Mononuclear cell (primary cell): ENCODE data around the gene TACR1. TPM values are rescaled to one million over a fixed set of nuclear protein-coding genes. Genes with fewer than 3 reads are reported as not detected.

Experiments
- H3K27me3 ChIP-seq: 2 replicates; pipeline ENCODE4 v1.6.0; 2011; ENCODE audit warnings: low read length, control low read depth; ENCODE audit not compliant: insufficient read depth
- H3K4me1 ChIP-seq: 2 replicates; pipeline ENCODE4 v1.5.1; 2011; ENCODE audit warnings: mild to moderate bottlenecking, low read length, control low read depth; ENCODE audit not compliant: insufficient read depth
- H3K4me3 ChIP-seq: 2 replicates; pipeline ENCODE4 v1.5.1; 2011; ENCODE audit warnings: mild to moderate bottlenecking, low read length, moderate library complexity
- H3K9me3 ChIP-seq: 2 replicates; pipeline ENCODE4 v1.5.1; 2011; ENCODE audit warnings: low read depth, mild to moderate bottlenecking, control low read depth, low read length
- total RNA-seq: library from RNA; depleted of rRNA; stranded (reverse); fragments of >200 nt; gene quantifications from one replicate; pipeline ENCODE4 v1.2.3, GENCODE V29; 2012

TACR1 gene
- total RNA-seq, 1 donor, result under 0.01 TPM

DNA sequence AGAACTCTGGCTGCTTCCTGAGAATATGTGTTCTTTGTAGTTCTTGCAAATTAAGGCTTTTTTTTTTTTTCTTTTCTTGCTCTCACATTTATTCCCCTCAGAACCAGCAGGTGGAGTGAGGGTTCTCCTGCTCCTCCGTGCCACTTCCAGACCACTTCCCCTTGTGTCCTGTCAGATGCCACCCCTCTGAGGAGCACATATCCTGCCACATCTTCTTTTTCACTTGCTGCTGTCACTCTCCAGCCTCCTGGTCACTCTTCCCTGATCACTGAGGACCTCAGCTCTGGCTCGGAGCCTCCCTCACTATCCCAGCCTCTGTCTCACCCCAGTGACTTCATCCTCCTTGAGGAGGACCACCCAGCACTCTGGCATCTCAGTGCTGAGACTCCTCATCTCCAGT lies 100.5 kb downstream of the TACR1 start:
- Histone ChIP-seq H3K4me1 (no peaks in the 10 kb centered on the region), H3K4me3 (no peak overlapping the region), H3K27me3 (no peaks in the 10 kb centered on the region), H3K9me3 (no peaks in the 10 kb centered on the region)

DNA sequence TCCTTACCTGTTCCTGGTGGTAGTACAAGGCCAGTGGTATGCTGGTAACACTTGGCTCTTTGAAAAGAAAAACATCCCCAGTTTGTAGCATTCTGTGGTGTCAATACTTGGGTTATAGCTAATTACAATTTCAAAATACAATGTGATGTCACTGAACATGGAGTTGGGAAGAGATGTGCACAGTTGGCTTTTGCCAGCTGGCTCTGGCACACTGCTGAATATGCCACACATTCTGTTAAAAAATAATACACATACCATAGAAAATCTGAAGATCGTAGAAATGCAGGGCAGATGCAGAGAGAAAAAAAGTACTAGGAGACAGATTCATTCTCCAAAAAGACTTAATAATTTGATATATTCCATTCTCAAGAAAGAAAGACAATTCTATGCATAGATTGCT lies 101.5 kb downstream of the TACR1 start:
- Histone ChIP-seq H3K27me3 (no peaks in the 10 kb centered on the region), H3K4me3 (no peak overlapping the region), H3K9me3 (no peaks in the 10 kb centered on the region), H3K4me1 (no peaks in the 10 kb centered on the region)

DNA sequence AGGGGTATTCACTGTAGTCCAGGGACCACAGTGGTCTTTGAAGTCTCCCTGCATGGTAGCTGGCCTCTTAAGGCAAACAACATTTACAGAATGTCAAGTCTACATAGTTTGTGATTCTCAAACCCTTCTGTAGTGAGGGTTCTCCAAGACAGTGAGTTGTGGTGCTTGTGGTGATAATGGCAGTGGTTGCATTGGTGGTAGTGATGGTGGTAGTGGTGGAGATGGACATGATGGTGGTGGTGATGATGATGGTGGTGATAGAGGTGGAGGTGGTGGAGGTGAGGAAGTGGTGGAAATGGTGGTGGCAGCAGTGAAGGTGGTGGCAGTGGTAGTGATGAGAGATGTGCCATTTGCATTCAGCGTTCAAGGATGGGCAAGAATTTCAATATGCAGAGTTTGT lies 104.9 kb downstream of the TACR1 start:
- Histone ChIP-seq H3K4me1 (no peaks in the 10 kb centered on the region), H3K4me3 (no peak overlapping the region), H3K9me3 (no peaks in the 10 kb centered on the region), H3K27me3 (no peaks in the 10 kb centered on the region)

DNA sequence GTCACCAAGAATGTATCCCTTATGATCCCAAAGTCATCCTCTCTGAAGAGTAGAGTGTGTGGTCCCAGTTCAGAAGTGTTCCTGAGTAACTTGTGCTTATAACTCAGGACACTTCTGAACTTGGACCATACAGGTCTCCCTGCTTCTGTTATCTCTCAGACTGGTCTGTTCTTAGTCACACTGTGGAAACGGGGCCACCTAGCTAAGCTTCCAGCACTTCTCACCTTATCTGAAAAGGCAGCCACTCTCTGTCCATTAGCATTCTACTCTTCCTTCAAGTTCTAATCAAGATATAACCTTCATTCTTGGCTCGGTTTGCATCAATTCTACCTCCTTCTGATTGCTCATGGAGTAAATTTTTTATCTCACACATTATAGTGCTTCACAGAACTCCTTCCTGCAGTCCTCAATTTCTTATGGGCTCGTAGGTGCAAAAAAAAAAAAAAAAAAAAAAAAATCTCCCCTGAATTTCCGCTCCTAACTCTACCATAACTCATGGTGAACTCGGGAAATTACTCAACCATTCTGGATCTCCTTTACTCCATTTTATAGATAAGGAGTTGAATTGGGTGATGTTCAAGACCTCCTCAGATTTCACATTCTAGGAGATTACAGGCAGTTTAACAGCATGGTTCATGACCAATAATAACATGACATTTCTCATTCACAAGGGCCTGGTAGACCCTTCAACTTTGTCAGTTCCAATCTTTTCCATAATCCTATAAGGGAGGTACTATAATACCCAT lies 108.4 kb downstream of the TACR1 start:
- Histone ChIP-seq H3K27me3 (no peaks in the 10 kb centered on the region), H3K9me3 (no peaks in the 10 kb centered on the region), H3K4me3 (no peak overlapping the region), H3K4me1 (no peaks in the 10 kb centered on the region)

DNA sequence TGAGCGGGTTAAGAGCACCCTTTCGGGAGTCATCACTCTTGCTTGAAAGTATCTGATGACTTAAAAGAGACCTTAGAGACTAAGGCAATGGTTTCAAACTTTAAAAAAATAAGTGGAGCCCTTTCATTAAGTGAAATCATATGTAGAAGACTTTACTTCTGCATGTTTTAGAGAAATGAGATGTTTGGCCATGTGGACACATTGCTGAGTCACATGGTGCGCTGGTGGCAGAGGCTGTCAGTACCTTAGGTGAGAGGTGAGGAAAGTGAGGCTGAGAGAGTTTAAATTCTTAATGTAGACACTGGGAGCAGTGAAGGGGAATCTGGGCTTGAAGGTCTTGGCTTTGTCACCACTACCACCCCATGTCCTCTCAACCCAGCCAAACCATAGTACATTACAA lies 109.8 kb downstream of the TACR1 start:
- no peaks in the 10 kb centered on the region for H3K27me3 ChIP-seq
- no peaks in the 10 kb centered on the region for H3K4me1 ChIP-seq
- H3K9me3 ChIP-seq, result no peaks in the 10 kb centered on the region
- no peak overlapping the region for H3K4me3 ChIP-seq

DNA sequence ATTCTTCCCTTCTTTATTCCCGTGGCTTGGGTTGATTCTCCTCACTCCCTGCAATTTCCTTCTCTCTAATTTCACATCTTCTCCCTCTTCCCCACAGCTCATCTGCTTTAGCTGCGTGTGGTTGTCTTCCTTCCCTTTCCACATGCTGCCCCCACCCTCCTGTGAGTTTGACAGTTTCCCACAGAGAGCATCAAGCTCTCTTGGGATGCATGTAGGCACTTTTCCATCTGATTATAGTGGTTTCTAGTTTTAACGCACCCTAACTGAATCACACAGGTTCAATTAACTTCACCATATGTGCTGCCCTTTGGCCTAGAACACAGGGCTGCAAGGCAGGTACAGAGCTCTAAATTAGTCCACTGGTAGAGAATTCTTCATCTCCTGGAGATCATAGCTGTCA lies 110.5 kb downstream of the TACR1 start:
- H3K27me3 ChIP-seq, result no peaks in the 10 kb centered on the region
- H3K4me3 ChIP-seq, result no peak overlapping the region
- no peaks in the 10 kb centered on the region for H3K9me3 ChIP-seq

DNA sequence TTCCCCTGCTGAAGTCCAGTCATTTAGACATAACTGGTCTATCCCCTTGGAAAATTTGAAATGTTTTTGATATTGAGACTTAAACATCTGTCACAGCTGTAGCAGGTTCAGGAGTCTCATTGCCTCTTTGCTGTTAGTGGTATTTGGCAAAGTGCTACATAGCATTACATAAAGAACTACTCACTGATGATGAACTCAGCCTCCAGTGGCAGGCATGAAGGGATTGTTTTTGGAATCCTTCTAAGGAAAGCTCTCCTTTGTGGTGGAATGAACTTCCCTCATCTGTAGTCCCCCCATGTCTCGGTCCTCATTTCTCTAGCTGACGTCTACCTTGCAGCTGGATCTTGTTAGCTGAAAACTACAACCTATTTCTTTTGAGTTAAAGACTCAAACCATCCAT lies 111.6 kb downstream of the TACR1 start:
- Histone ChIP-seq H3K9me3 (no peaks in the 10 kb centered on the region), H3K4me3 (no peak overlapping the region), H3K27me3 (no peaks in the 10 kb centered on the region), H3K4me1 (no peaks in the 10 kb centered on the region)

More for the DNA sequence above, 110.5 kb downstream of the TACR1 start:
- no peaks in the 10 kb centered on the region for H3K4me1 ChIP-seq

DNA sequence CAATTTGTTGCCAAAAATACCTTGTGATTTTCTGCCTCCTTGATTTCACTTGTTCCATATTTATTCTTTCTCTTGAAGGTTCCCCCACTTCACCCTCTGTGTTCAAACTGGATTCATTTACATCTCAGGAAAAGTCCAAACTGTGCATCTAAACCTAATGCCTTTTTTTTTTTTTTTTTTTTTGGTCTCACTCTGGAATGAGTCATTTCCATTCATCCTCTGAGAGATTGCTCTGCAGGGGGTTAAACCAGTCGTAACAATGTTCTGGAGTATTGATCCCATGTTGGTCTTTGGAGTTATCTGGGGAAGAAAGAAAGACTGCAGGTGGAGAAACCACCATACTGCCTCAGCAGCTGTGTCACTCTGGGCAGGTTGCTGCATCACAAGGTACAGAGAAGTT lies 119.7 kb downstream of the TACR1 start:
- no peaks in the 10 kb centered on the region for H3K27me3 ChIP-seq
- H3K4me1 ChIP-seq, result no peaks in the 10 kb centered on the region
- H3K4me3 ChIP-seq, result no peak overlapping the region
- no peaks in the 10 kb centered on the region for H3K9me3 ChIP-seq

DNA sequence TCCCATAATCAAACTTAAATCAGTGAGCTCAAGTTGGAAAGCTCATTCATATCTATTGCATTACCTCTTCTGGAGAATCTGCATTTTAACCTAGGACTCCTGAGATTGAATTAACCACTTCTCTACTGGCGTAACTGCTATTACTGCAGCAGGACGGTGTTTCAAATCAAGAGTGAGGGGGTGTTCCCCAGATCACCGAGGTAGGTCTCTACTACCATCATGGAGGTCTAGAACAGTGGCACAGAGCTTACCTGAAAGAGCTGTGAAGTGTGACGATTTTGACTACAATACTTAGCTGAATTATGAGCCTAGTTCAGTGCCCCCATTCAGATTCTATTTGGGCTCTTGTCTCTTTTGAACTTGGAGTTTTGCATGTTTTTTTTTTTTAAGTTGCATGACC lies 121.4 kb downstream of the TACR1 start:
- Histone ChIP-seq H3K27me3 (no peaks in the 10 kb centered on the region), H3K4me3 (no peak overlapping the region), H3K9me3 (no peaks in the 10 kb centered on the region), H3K4me1 (no peaks in the 10 kb centered on the region)

DNA sequence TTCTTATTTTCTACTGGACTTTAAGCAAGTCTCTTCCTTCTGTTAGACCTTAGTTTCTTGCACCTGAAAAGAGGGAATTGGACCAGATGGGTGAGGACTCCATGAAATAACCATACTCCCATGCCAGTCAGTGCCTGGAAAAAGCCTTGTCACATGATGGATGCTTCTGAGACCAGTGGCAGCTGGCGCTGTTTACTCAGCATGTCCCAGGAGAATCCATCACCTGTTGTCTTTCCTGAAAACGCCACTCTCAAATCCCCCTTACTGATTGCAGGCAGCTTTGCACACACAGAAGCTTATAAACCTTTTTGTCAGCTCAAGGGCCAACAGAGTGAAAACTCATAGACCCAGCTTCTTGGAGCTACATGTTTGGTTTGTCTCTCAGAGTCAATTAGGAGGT lies 123.2 kb downstream of the TACR1 start:
- no peaks in the 10 kb centered on the region for H3K9me3 ChIP-seq

DNA sequence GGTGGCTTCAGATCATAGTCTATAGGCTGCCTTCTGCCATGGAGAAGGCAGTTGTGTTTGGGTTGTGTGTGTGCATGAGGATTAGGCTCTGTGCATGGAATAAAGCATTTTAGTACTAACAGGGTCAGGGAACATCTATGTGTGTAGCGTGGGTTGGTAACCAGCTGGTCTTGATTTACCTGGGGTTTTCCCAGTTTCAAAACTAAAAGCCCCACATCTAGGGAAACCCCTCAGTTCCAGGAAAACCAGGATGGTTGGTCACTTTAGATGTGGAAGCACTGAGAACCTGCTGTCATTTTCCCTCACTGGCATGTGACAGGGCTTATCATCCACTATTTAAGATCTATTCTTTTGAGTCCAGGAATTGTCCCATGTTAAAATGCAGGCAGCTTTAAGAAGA lies 124.6 kb downstream of the TACR1 start:
- H3K27me3 ChIP-seq, result no peaks in the 10 kb centered on the region
- H3K4me3 ChIP-seq, result no peak overlapping the region
- H3K9me3 ChIP-seq, result no peaks in the 10 kb centered on the region
- H3K4me1 ChIP-seq, result no peaks in the 10 kb centered on the region

More for the DNA sequence above, 123.2 kb downstream of the TACR1 start:
- H3K27me3 ChIP-seq, result no peaks in the 10 kb centered on the region
- no peak overlapping the region for H3K4me3 ChIP-seq
- H3K4me1 ChIP-seq, result no peaks in the 10 kb centered on the region

DNA sequence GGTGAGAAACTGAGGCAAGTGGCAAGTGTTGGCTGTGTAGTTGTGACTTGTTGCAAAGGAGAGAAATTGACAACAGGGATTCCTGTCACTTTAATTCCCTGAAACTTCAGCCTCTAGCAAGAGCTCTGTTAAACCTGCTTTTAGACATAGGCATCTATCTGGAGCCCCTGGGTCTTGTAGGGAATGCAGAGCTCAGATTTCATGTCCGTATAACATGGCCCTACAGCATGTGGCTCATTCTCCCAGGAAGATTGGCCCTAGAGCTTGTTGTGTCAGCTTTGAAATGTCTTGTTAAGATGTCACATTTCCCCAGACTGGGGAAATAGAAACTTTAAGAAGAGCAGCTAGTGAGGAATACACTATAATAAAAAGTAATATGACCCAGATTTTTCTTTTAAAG lies 125.1 kb downstream of the TACR1 start:
- Histone ChIP-seq H3K4me3 (no peak overlapping the region), H3K27me3 (no peaks in the 10 kb centered on the region), H3K9me3 (no peaks in the 10 kb centered on the region), H3K4me1 (no peaks in the 10 kb centered on the region)

DNA sequence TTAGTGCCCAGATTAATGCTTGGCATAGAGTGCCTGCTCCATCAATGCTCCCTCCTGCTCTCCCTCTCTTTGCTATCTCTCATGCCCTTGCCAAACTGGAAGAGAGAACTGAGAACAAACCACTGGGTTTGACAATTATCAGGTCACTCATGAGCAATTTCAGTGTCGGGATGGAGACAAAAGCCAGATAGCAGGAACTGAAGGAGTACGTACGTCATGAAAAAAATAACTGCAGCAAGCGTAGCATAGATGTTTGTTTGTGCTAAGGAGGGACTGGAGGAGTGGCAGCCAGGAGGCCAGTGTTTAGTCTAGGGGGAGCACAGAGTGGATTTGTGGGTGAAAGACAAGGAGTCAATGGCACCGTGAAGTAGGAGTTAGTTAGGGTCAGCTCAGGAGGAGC lies 127.6 kb downstream of the TACR1 start:
- no peaks in the 10 kb centered on the region for H3K4me1 ChIP-seq
- H3K27me3 ChIP-seq, result no peaks in the 10 kb centered on the region
- H3K9me3 ChIP-seq, result no peaks in the 10 kb centered on the region
- H3K4me3 ChIP-seq, result no peak overlapping the region

DNA sequence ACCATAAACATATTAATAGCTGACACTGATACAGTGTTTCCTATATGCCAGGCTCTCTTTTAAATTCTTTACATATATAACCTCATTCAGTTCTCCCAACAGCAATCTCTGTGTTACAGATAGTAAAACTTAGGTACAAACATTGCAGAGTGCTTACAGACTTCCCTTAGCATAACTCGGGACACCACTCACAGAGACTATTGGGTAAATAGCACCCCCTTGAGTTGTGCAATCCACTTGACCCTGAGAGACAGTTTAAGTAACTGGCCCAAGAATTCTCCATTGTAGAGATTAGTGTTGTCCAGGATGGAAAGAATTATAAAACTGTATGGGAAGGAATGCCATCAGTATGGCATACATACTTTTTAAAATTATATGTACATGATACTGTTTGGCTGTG lies 130.8 kb downstream of the TACR1 start:
- H3K9me3 ChIP-seq, result no peaks in the 10 kb centered on the region
- H3K4me3 ChIP-seq, result no peak overlapping the region
- no peaks in the 10 kb centered on the region for H3K27me3 ChIP-seq
- no peaks in the 10 kb centered on the region for H3K4me1 ChIP-seq

DNA sequence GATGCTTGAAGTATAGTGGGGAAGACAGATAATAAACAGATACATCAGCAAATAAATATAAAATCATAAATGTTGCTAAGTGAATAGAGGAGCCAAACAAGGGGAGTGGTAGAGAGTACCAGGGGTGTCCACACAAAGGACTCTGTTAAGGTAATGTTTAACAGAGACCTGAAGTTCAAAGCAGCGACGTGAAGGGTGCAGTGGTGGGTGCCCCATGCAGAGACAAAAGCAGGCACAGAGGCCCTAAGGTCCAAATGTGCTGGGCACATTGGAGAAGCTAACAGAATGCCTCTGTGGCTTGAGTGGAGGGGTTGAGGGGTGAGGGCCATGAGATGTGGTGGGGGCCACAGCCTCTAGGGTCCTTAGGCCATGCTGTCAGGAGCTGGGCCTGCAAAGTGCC lies 131.8 kb downstream of the TACR1 start:
- H3K9me3 ChIP-seq, result no peaks in the 10 kb centered on the region
- H3K27me3 ChIP-seq, result no peaks in the 10 kb centered on the region
- H3K4me1 ChIP-seq, result no peaks in the 10 kb centered on the region
- no peak overlapping the region for H3K4me3 ChIP-seq

DNA sequence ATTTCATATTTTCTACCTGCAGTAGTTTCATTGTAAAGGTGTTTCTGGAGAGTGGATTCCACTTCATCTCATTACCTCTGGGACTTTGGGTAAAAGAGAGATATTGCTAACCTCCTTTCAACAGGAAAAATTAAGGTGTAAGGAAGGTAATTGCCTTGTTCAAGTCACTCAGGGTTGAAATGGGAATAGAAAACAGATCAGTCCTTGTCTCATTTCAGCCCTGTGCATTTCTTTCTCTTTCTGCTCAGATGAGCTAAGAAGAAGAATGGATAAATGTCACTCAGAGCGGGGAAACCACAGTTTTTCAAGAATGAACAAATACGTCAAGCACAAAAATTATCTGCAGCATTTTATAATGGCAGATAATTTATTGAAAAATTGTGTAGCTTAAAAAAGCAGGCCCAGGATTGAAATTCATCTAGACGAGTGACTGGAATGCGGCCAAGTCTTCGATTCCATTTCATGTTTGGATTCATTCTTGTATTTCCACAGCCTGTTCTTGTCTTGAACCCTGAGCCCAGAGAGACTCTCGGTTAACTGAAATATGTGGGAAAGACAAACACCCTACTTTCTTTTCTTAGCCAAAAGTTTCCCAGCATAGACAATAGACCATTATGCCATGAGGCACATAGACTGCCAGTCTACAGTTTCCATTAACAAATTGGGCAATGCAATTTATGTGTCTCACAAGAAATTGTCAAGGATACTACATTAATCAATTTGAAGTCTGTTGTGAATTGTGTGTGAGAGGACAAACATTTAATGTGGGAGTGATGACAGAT lies 133.0 kb downstream of the TACR1 start:
- Histone ChIP-seq H3K4me3 (no peak overlapping the region), H3K27me3 (no peaks in the 10 kb centered on the region), H3K9me3 (no peaks in the 10 kb centered on the region), H3K4me1 (no peaks in the 10 kb centered on the region)
